GM21381 (cell line): ENCODE measurements around the gene BAIAP2L1.

ENCODE experiments used
- ATAC-seq: cut with Tn5 transposase; IDR thresholded peaks from one replicate; pipeline ENCODE4 v1.9.1; 2021; ENCODE audit warnings: mild to moderate bottlenecking, moderate library complexity; ENCODE audit not compliant: unreplicated experiment

Gene BAIAP2L1

DNA sequence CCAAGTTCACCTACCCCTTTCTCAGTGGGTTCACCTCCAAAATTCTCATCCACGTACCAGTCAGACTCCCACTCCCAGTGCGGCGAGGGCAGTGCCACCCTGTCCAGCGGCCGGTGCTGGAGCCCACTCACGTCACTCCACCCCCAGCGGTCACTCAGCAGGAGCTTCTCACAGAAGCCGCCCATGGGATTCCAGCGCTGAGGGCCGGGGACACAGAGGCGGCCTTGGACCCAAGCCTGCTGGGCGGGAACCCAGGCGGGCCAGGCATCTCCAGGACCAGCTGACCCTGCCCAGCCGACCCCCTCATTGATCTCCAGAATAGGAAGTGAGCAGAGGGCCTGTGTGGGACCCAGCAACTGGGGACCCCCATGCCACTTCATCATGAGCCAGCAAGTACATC lies 156.0 kb downstream of the BAIAP2L1 start:
- no peak for ATAC-seq

DNA sequence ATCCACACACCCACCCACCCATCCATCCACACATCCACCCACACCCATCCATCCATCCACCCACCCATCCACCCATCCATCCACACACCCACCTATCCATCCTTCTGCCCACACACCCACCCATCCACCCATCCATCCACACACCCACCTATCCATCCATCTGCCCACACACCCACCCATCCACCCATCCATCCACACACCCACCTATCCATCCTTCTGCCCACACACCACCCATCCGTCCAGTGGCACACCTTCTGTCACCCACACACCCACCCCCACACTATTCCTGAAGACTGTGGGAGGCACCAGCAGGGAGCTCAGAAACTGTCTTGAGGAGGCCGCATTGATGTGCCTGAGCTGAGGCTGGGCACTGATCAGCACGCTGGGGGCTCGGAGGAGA lies 158.0 kb downstream of the BAIAP2L1 start:
- no peak for ATAC-seq

GRCh38 chr7:98242342-98242741 lies 158.5 kb downstream of the BAIAP2L1 start:
- no peak for ATAC-seq

- no peak for ATAC-seq
Observed at GRCh38 chr7:98241674-98242241, 159.1 kb downstream of the BAIAP2L1 start.
